Nephron progenitor cell (in vitro differentiated cells): ENCODE results near the gene MAPKAP1.
"Not testable (repeated sequence)": the region's sequence is repeated elsewhere in the genome, so short reads cannot be mapped to it uniquely, and the experiment has no call there.

Experiments used
- DNase-seq: peaks from one replicate; pipeline ENCODE4 v3.0.0; 2021
- H3K27ac Mint-ChIP-seq: 2 replicates; pipeline ENCODE4 v1.8.0; 2021; ENCODE audit warnings: mild to moderate bottlenecking, moderate library complexity, mixed read lengths
- H3K27me3 Mint-ChIP-seq: 2 replicates; pipeline ENCODE4 v1.8.0; 2021; ENCODE audit warnings: mild to moderate bottlenecking, low read depth, mixed read lengths; ENCODE audit not compliant: poor library complexity
- H3K36me3 Mint-ChIP-seq: 2 replicates; pipeline ENCODE4 v1.8.0; 2021; ENCODE audit warnings: low read depth, mixed read lengths
- H3K4me1 Mint-ChIP-seq: 2 replicates; pipeline ENCODE4 v1.8.0; 2021; ENCODE audit warnings: mixed read lengths
- H3K4me3 Mint-ChIP-seq: 2 replicates; pipeline ENCODE4 v1.8.0; 2021; ENCODE audit warnings: mild to moderate bottlenecking, moderate library complexity, mixed read lengths
- H3K9me3 Mint-ChIP-seq: 2 replicates; pipeline ENCODE4 v1.8.0; 2021; ENCODE audit warnings: mild to moderate bottlenecking, moderate library complexity, mixed read lengths
- TF ChIP-seq, protein P1 (sequence below): fragments of 200-600 bp; sonication (generic); IDR thresholded peaks from 2 replicates; pipeline ENCODE4 v1.5.0; 2021; ENCODE audit warnings: antibody characterized with exemption

MAPKAP1 gene

DNA sequence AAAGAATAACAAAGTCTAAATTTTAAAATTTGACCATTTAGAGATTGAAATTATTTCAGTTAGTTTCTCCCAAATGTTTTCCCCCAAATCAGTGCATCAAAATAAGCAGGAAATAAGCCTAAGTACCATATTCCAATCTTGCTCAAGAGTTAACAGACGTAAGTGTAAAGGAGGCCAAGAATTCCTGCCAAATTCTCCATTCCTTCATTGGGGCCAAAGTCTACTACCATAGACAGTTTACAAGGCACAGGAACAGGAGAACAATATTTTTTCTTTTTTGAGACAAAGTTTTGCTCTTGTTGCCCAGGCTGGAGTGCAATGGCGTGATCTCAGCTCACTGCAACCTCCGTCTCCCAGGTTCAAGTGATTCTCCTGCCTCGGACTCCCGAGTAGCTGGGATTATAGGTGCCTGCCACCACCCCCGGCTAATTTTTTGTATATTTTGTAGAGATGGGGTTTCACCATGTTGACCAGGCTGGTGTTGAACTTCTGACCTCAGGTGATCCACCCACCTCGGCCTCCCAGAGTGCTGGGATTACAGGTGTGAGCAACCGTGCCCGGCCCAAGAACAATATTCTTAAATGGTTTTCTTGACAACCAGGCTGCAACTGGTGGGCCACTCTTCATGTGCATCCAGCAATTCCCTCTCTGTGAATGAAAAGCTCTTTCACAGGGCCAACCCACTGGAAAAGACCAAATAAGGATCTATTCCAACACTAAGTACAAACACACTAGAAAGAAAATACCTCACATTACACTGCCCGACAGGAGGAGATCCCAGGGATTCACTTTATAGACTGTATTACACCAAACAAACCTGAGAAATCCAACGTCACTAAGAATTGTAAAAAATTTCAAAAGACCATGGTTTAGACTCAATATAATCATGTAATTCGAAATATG, 127.7 kb downstream of the MAPKAP1 start:
- Mint-ChIP-seq H3K4me3 (no peak overlapping the region), H3K27me3 (peaks cover 3% of the 10 kb centered on the region), H3K9me3 (peaks cover 49% of the 10 kb centered on the region), H3K36me3 (peaks cover 64% of the 10 kb centered on the region), H3K4me1 (no peaks in the 10 kb centered on the region), H3K27ac (no peak overlapping the region)
- no peak for DNase-seq
- TF ChIP-seq, protein P1, sequence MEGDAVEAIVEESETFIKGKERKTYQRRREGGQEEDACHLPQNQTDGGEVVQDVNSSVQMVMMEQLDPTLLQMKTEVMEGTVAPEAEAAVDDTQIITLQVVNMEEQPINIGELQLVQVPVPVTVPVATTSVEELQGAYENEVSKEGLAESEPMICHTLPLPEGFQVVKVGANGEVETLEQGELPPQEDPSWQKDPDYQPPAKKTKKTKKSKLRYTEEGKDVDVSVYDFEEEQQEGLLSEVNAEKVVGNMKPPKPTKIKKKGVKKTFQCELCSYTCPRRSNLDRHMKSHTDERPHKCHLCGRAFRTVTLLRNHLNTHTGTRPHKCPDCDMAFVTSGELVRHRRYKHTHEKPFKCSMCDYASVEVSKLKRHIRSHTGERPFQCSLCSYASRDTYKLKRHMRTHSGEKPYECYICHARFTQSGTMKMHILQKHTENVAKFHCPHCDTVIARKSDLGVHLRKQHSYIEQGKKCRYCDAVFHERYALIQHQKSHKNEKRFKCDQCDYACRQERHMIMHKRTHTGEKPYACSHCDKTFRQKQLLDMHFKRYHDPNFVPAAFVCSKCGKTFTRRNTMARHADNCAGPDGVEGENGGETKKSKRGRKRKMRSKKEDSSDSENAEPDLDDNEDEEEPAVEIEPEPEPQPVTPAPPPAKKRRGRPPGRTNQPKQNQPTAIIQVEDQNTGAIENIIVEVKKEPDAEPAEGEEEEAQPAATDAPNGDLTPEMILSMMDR, result no peak

DNA sequence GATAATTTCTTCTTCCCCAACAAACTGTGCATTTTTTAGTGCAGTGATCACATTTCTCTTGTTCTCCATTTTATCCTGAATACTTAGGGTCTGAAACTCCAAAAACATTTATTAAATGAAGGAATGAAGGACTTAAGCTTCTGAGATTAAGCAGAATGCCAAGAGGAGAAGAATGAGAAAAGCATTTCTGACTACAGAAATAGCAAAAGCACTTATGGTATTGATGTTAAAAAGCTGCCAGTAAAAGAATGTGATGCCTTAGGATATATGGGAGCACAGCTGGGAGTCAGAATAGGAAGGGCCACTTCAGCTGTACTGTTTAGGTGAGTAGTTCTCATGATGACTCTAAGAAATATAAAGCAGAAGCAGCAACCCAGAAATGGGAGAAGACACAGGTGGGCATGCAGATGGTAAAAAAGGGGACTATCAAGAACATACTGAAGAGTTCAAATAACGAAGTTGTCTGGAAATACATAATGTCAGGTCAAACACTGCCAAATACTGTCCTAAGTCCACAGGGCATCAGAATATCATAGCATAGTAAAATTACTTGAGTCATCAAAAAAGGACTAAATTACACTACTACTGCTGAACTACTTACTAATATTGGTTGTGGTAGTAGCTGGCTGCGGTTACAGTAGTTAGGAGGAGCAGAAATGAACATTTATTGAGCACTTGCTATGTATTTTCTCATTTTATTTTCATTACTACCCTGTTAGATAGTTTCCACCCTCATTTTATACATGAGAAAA, 132.7 kb downstream of the MAPKAP1 start:
- Mint-ChIP-seq H3K4me1 (no peaks in the 10 kb centered on the region), H3K27me3 (no peaks in the 10 kb centered on the region), H3K36me3 (peaks cover 83% of the 10 kb centered on the region), H3K27ac (no peak overlapping the region), H3K9me3 (peaks cover 83% of the 10 kb centered on the region), H3K4me3 (no peak overlapping the region)
- no peak for DNase-seq
- TF ChIP-seq, protein P1, result no peak

DNA sequence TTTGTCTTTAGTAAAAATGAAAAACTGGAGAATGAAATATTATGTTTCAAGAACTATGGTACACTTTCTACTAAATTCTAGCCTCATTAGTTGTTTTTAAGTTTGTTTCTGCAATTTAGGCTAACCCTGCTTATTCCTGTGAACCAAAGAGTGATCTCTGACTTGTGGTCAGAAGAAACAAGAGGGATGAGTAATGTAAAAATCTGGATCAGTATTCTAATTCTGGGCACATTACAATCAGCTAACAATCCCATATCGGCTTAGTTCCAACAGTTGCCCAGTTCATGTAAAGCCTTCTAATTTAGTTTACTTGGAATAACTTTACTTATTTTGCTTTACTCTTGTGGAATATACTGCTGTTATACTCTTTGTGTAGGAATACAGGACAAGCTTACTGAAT, 134.5 kb downstream of the MAPKAP1 start:
- not testable (repeated sequence) for H3K4me3 Mint-ChIP-seq, H3K4me1 Mint-ChIP-seq, H3K27ac Mint-ChIP-seq, H3K27me3 Mint-ChIP-seq, DNase-seq
- Mint-ChIP-seq H3K36me3 (peaks cover 78% of the 10 kb centered on the region), H3K9me3 (peaks cover 70% of the 10 kb centered on the region)

DNA sequence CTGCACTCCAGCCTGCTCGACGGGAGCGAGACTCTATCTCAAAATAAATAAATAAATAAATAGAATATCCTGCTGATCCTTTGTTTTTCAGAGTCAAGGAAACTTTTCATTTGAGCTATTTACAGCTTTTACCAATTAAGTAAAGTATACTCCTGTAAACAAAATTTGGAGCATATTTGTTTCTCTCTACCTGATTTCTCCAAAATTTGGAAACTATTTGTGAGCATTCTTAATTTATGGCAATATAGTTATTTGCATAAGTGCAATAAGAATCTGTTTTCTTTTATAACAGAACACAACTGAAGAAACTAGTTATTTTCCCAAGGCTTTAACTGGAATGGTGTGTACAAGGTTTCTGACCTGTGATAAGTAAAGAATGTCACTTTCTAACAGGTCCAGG, 135.2 kb downstream of the MAPKAP1 start:
- Mint-ChIP-seq H3K36me3 (peaks cover 78% of the 10 kb centered on the region), H3K9me3 (peaks cover 70% of the 10 kb centered on the region)
- H3K27me3 Mint-ChIP-seq, H3K4me1 Mint-ChIP-seq, H3K4me3 Mint-ChIP-seq, H3K27ac Mint-ChIP-seq, DNase-seq: not testable (repeated sequence)

DNA sequence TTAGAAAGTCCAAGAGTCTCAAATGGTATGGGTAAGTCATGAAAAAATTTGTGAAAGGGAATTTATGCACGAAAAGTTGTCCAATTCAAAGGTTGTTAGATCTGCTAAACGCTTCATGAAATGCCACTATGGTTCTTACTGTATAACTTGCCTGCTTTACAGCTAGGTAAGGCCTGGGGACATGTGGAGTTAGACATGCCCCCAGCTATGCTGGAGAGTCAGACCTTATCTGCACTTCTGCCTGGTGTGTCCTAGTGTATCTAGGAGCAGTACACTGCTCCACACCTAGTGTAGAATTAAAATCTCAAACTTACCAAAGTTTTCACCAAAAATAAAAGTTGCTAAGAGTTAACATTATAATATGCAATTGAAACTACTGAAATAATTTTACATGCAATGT, 136.8 kb downstream of the MAPKAP1 start:
- Mint-ChIP-seq H3K4me1 (no peaks in the 10 kb centered on the region), H3K27me3 (no peaks in the 10 kb centered on the region), H3K9me3 (peaks cover 56% of the 10 kb centered on the region), H3K27ac (no peak overlapping the region), H3K36me3 (peaks cover 64% of the 10 kb centered on the region), H3K4me3 (no peak overlapping the region)
- TF ChIP-seq, protein P1, result no peak
- DNase-seq, result no peak

DNA sequence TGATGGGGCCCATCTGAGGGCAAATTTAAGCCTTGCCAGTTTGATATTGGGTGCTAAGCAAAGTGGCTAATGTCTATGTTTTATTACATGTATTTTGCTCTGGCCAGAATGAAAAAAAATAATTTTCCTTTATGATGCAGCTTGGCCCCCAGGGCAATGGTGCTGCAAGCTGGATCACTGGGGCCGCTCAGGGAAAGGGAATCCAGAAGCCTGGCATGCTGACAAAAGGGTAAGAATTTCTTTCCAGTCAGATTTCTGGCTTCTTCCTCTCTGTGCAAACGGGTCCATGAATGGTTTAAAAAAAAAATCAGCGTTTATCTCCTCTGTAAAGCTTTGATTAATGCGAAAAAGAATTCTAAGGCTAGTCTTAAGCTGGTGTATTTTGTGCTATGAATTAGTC, 138.4 kb downstream of the MAPKAP1 start:
- DNase-seq, result no peak
- no peaks in the 10 kb centered on the region for H3K27me3 Mint-ChIP-seq
- peaks cover 40% of the 10 kb centered on the region for H3K9me3 Mint-ChIP-seq
- H3K4me3 Mint-ChIP-seq, result no peak overlapping the region
- H3K27ac Mint-ChIP-seq, result no peak overlapping the region
- TF ChIP-seq, protein P1, result no peak
- peaks cover 48% of the 10 kb centered on the region for H3K36me3 Mint-ChIP-seq
- no peaks in the 10 kb centered on the region for H3K4me1 Mint-ChIP-seq

DNA sequence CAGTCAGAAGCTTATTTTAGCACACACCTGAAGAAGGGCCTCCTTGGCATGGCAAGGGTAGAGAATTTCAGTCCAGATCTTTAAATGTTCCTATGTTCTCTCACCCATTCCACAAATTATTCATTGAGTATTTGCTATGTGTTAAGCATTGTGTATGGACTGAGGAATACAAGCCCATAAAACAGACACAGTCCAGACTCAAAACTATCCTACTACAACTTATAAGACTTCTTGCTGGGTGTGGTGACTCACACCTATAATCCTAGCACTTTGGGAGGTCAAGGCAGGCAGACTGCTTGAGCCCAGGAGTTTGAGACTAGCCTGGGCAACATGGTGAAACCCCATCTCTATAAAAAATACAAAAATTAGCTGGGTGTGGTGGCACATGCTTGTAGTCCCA, 141.0 kb downstream of the MAPKAP1 start:
- H3K27ac Mint-ChIP-seq, DNase-seq, H3K4me3 Mint-ChIP-seq, H3K27me3 Mint-ChIP-seq: not testable (repeated sequence)
- Mint-ChIP-seq H3K4me1 (peaks cover 13% of the 10 kb centered on the region), H3K9me3 (peaks cover 14% of the 10 kb centered on the region), H3K36me3 (peaks cover 22% of the 10 kb centered on the region)
